Astrocyte of the cerebellum (primary cell): ENCODE results near the gene PPP1R7.

Experiments used
- DNase-seq: peaks from one replicate; pipeline ENCODE4 v3.0.0-alpha.2; 2011; ENCODE audit warnings: low read depth
- H3K4me3 ChIP-seq: 2 replicates; pipeline ENCODE4 v1.5.1; 2011; ENCODE audit warnings: mild to moderate bottlenecking, low read depth, low read length, moderate library complexity
- CTCF ChIP-seq: IDR thresholded peaks from 2 replicates; pipeline ENCODE4 v1.5.1; 2012; ENCODE audit warnings: low read length, low read depth, moderate library complexity, mild to moderate bottlenecking; ENCODE audit errors: missing control alignments
- in situ Hi-C: cut with HindIII; loops from 2 replicates; pipeline ENCODE4 v1.10.0; 2017; ENCODE audit warnings: low sequenced_read_pairs

PPP1R7 gene

GRCh38 chr2:241204490-241204889, 54.2 kb downstream of the PPP1R7 start:
- H3K4me3 ChIP-seq = no peak overlapping the region
- in situ Hi-C loops = no loop called here
- no peak for DNase-seq
- no peak for TF ChIP-seq CTCF

- in situ Hi-C loops = no loop called here
Observed at GRCh38 chr2:241205086-241205485, 54.8 kb downstream of the PPP1R7 start.

GRCh38 chr2:241207151-241207550, 56.9 kb downstream of the PPP1R7 start:
- no peak for DNase-seq
- no peak overlapping the region for H3K4me3 ChIP-seq
- in situ Hi-C loops = no loop called here
- no peak for TF ChIP-seq CTCF

More at GRCh38 chr2:241205086-241205485, 54.8 kb downstream of the PPP1R7 start:
- no peak for DNase-seq
- TF ChIP-seq CTCF = no peak
- H3K4me3 ChIP-seq = no peak overlapping the region

GRCh38 chr2:241207641-241208040, 57.4 kb downstream of the PPP1R7 start:
- DNase-seq = no peak
- in situ Hi-C loops = no loop called here
- no peak for TF ChIP-seq CTCF
- no peak overlapping the region for H3K4me3 ChIP-seq

- no peak overlapping the region for H3K4me3 ChIP-seq
- in situ Hi-C loops = no loop called here
- TF ChIP-seq CTCF = no peak
- no peak for DNase-seq
Observed at GRCh38 chr2:241208058-241208457, 57.8 kb downstream of the PPP1R7 start.

- H3K4me3 ChIP-seq = no peak overlapping the region
- in situ Hi-C loops = no loop called here
- no peak for DNase-seq
- no peak for TF ChIP-seq CTCF
Observed at GRCh38 chr2:241209271-241209670, 59.0 kb downstream of the PPP1R7 start.

- H3K4me3 ChIP-seq = no peak overlapping the region
- TF ChIP-seq CTCF = no peak
- DNase-seq = no peak
- in situ Hi-C loops = no loop called here
Observed at GRCh38 chr2:241211276-241211675, 61.0 kb downstream of the PPP1R7 start.
